ENCODE results near the gene IQGAP2. TPM values are rescaled to one million over a fixed set of nuclear protein-coding genes. Genes with fewer than 3 reads are reported as not detected.

The IQGAP2 gene
- total RNA-seq, 1 experiment from 2014 or later, result 0.59 TPM

GRCh38 chr5:76376866-76377230 is 26.2 kb upstream of the IQGAP2 start:
- no TSS peak for BruUV-seq (replicated peaks)
- intact Hi-C loops (cut with micrococcal nuclease; ENCODE audit: unreplicated experiment) (no loop called here), in situ Hi-C loops (cut with HindIII; ENCODE audit: low pct_unique_long_range_greater_than_20kb, low sequenced_read_pairs) (no loop called here)
- Histone ChIP-seq H3K36me3 (ENCODE audit: control insufficient read depth, insufficient read depth, low read length) (no peaks in the 10 kb centered on the region), H3K27ac (ENCODE audit: low read length) (no peak overlapping the region), H3K4me1 (ENCODE audit: control insufficient read depth, insufficient read depth, low read length) (peaks cover 4% of the 10 kb centered on the region; the same call in 1 of the 2 replicates), H3K9me3 (ENCODE audit: control insufficient read depth, insufficient read depth, low read depth, low read length) (no peaks in the 10 kb centered on the region), H3K27me3 (ENCODE audit: control insufficient read depth, insufficient read depth, low read length) (no peaks in the 10 kb centered on the region; the same call in 1 of the 2 replicates), H3K4me3 (ENCODE audit: low read depth in 2 of 2, low read length in 2 of 2) (no peak overlapping the region)
- CTCF ChIA-PET, result no interaction called here
- DNase-seq (ENCODE audit: low read depth, low spot score) (no peak), ATAC-seq (no peak)
- no peak for TF ChIP-seq POLR2AphosphoS5 (IDR thresholded peaks at IDR 0.05; ENCODE audit: low read depth, low read length)
- TF ChIP-seq, protein P1, sequence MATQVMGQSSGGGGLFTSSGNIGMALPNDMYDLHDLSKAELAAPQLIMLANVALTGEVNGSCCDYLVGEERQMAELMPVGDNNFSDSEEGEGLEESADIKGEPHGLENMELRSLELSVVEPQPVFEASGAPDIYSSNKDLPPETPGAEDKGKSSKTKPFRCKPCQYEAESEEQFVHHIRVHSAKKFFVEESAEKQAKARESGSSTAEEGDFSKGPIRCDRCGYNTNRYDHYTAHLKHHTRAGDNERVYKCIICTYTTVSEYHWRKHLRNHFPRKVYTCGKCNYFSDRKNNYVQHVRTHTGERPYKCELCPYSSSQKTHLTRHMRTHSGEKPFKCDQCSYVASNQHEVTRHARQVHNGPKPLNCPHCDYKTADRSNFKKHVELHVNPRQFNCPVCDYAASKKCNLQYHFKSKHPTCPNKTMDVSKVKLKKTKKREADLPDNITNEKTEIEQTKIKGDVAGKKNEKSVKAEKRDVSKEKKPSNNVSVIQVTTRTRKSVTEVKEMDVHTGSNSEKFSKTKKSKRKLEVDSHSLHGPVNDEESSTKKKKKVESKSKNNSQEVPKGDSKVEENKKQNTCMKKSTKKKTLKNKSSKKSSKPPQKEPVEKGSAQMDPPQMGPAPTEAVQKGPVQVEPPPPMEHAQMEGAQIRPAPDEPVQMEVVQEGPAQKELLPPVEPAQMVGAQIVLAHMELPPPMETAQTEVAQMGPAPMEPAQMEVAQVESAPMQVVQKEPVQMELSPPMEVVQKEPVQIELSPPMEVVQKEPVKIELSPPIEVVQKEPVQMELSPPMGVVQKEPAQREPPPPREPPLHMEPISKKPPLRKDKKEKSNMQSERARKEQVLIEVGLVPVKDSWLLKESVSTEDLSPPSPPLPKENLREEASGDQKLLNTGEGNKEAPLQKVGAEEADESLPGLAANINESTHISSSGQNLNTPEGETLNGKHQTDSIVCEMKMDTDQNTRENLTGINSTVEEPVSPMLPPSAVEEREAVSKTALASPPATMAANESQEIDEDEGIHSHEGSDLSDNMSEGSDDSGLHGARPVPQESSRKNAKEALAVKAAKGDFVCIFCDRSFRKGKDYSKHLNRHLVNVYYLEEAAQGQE (IDR thresholded peaks at IDR 0.05; ENCODE audit: insufficient read depth in 1 of 2, low read depth in 2 of 2, low read length in 1 of 2), result no peak
- TF ChIP-seq CTCF (IDR thresholded peaks at IDR 0.05), result no peak
- TF ChIP-seq SIN3A (IDR thresholded peaks at IDR 0.05; ENCODE audit: borderline replicate concordance, insufficient read depth, low read depth, low read length), result no peak
- TF ChIP-seq TCF7L2 (IDR thresholded peaks at IDR 0.05; ENCODE audit: low read depth, low read length), result no peak
- POLR2A ChIA-PET, result no interaction called here

DNA sequence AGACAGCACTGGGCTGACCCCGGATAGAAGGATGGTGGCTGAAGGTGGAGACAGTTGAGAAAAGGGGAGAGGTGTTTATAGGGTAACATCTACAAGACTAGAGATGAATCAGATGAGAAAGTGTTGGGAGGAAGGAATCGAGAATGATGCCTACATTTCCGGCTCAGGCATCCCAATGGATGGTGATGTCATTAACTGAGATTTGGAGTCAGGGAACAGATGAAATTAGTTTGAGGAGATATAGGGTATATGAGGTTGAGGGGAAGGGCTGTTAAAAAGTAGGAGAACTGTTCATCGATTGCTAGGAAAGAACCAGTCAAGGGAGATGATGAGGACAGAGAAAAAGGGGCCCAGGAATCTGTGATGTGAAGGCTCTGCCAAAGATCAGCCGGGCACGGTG is 24.7 kb upstream of the IQGAP2 start:
- BruUV-seq (replicated peaks), result no TSS peak
- H3K4me3 ChIP-seq (ENCODE audit: low read depth in 2 of 2, low read length in 2 of 2), result no peak overlapping the region
- H3K4me1 ChIP-seq (ENCODE audit: control insufficient read depth, insufficient read depth, low read length), result no peaks in the 10 kb centered on the region
- ChIA-PET CTCF (no interaction called here), POLR2A (no interaction called here)
- H3K9me3 ChIP-seq (ENCODE audit: control insufficient read depth, insufficient read depth, low read depth, low read length), result no peaks in the 10 kb centered on the region
- H3K27ac ChIP-seq (ENCODE audit: low read length), result no peak overlapping the region
- ATAC-seq (no peak), DNase-seq (ENCODE audit: low read depth, low spot score) (no peak)
- intact Hi-C loops (cut with micrococcal nuclease; ENCODE audit: unreplicated experiment) (no loop called here), in situ Hi-C loops (cut with HindIII; ENCODE audit: low pct_unique_long_range_greater_than_20kb, low sequenced_read_pairs) (no loop called here)
- H3K36me3 ChIP-seq (ENCODE audit: control insufficient read depth, insufficient read depth, low read length), result no peaks in the 10 kb centered on the region
- H3K27me3 ChIP-seq (ENCODE audit: control insufficient read depth, insufficient read depth, low read length), result no peaks in the 10 kb centered on the region; the same call in 1 of the 2 replicates
- TF ChIP-seq SIN3A (IDR thresholded peaks at IDR 0.05; ENCODE audit: borderline replicate concordance, insufficient read depth, low read depth, low read length), result no peak
- TF ChIP-seq, protein P1 (IDR thresholded peaks at IDR 0.05; ENCODE audit: insufficient read depth in 1 of 2, low read depth in 2 of 2, low read length in 1 of 2), result no peak
